ENCODE data around the gene ANTXR1. TPM values are rescaled to one million over a fixed set of nuclear protein-coding genes. Genes with fewer than 3 reads are reported as not detected.

ANTXR1 gene
- total RNA-seq, 1 experiment from 2014 or later = 37.3 TPM

DNA sequence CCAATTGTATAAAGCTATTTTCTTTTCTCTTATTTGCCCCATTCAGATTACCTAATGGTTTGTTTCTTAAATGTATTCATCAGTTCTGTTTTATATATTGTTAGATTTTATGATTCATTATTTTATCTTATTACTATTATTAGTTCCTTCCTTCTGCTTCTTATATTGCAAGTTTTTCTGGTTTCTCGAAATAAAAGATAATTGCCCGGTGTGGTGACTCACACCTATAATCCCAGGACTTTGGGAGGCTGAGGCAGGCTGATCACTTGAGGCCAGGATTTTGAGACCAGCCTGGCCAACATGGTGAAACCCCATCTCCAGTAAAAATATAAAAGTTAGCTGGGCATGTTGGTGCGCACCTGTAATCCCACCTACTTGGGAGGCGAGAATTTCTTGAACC, 37.8 kb downstream of the ANTXR1 start:
- no peak overlapping the region for H3K56ac ChIP-seq (ENCODE audit: insufficient read length, low read depth, low read length)
- H3K14ac ChIP-seq (ENCODE audit: insufficient read depth, low read length) = no peak overlapping the region
- H2AK5ac ChIP-seq (ENCODE audit: insufficient read length, low read length) = no peak overlapping the region
- no peaks in the 10 kb centered on the region for H3K23me2 ChIP-seq (ENCODE audit: insufficient read length, low read depth, low read length, poor library complexity, severe bottlenecking)
- H3T11ph ChIP-seq (ENCODE audit: low read length) = no peak overlapping the region
- no peaks in the 10 kb centered on the region for H3K9me3 ChIP-seq (ENCODE audit: control insufficient read depth, low read depth, low read length)
- H3K27me3 ChIP-seq (ENCODE audit: insufficient read depth, low read length) = no peaks in the 10 kb centered on the region
- no peaks in the 10 kb centered on the region for H4K20me1 ChIP-seq (ENCODE audit: control insufficient read depth, insufficient read depth, insufficient read length)
- H3K79me2 ChIP-seq (ENCODE audit: insufficient read depth, low read length) = no peaks in the 10 kb centered on the region; the same call in 1 of the 2 replicates
- no peak overlapping the region for H3K18ac ChIP-seq (ENCODE audit: insufficient read length, low read depth, low read length)
- no peak overlapping the region for H3K4ac ChIP-seq (ENCODE audit: low read depth, low read length)
- TF ChIP-seq, protein P1, sequence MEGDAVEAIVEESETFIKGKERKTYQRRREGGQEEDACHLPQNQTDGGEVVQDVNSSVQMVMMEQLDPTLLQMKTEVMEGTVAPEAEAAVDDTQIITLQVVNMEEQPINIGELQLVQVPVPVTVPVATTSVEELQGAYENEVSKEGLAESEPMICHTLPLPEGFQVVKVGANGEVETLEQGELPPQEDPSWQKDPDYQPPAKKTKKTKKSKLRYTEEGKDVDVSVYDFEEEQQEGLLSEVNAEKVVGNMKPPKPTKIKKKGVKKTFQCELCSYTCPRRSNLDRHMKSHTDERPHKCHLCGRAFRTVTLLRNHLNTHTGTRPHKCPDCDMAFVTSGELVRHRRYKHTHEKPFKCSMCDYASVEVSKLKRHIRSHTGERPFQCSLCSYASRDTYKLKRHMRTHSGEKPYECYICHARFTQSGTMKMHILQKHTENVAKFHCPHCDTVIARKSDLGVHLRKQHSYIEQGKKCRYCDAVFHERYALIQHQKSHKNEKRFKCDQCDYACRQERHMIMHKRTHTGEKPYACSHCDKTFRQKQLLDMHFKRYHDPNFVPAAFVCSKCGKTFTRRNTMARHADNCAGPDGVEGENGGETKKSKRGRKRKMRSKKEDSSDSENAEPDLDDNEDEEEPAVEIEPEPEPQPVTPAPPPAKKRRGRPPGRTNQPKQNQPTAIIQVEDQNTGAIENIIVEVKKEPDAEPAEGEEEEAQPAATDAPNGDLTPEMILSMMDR (conservative IDR thresholded peaks at IDR 0.05) = no peak
- H3K23ac ChIP-seq (ENCODE audit: insufficient read length, low read depth, low read length) = no peak overlapping the region
- H3K27ac Mint-ChIP-seq = no peak overlapping the region
- H2BK20ac ChIP-seq (ENCODE audit: low read depth, low read length, poor library complexity, severe bottlenecking) = no peak overlapping the region
- H2BK120ac ChIP-seq (ENCODE audit: low read depth, low read length, poor library complexity, severe bottlenecking) = no peak overlapping the region
- no peak overlapping the region for H3K4me2 ChIP-seq (ENCODE audit: insufficient read depth, insufficient read length, low read length)
- H3K27me3 Mint-ChIP-seq (ENCODE audit: low read depth) = no peaks in the 10 kb centered on the region
- H4K5ac ChIP-seq (ENCODE audit: insufficient read length, low read depth, low read length) = no peak overlapping the region
- no peak overlapping the region for H2AFZ ChIP-seq (ENCODE audit: low read length)
- no peak overlapping the region for H2BK12ac ChIP-seq (ENCODE audit: insufficient read length, low read depth, low read length)
- H3K79me1 ChIP-seq (ENCODE audit: insufficient read depth, low read depth, low read length, poor library complexity, severe bottlenecking) = no peaks in the 10 kb centered on the region
- no peaks in the 10 kb centered on the region for H3K4me1 Mint-ChIP-seq
- H3K4me1 ChIP-seq (ENCODE audit: insufficient read depth, low read length) = no peaks in the 10 kb centered on the region; the same call in 1 of the 2 replicates
- H4K91ac ChIP-seq (ENCODE audit: insufficient read length, low read depth, low read length) = no peak overlapping the region
- H3K4me3 Mint-ChIP-seq = no peak overlapping the region
- no peaks in the 10 kb centered on the region for H3K9me3 Mint-ChIP-seq
- H3K36me3 Mint-ChIP-seq (ENCODE audit: insufficient read depth in 1 of 3, low read depth in 3 of 3) = peaks cover 0 to 2% (median 0%) of the 10 kb centered on the region in 3 experiments; a peak in 2 of 7 replicates
- H2BK15ac ChIP-seq (ENCODE audit: low read depth, low read length) = no peak overlapping the region
- H3K27ac ChIP-seq (ENCODE audit: insufficient read length, low read depth, low read length) = no peak overlapping the region
- WGBS (ENCODE audit: extremely low coverage, insufficient read length, low lambda C conversion rate) = no CpG with 5 or more reads among the region's 4 CpGs
- no peak for DNase-seq
- no peak overlapping the region for H4K8ac ChIP-seq (replicated peaks; ENCODE audit: insufficient read length, low read depth, low read length)
- no peak overlapping the region for H3K9ac ChIP-seq (ENCODE audit: extremely low read depth, insufficient read length, low read length)
- no peak overlapping the region for H2BK5ac ChIP-seq (ENCODE audit: insufficient read length, low read length)
